BLaER1 treated with 17β-estradiol and CSF1 and Interleukin-3, amounts not matched to agents 10 nM and 100 nM (cell line): ENCODE results near the gene ERC1.
A peak's percentile ranks its signal among the peaks of the same experiment; 100 is the strongest.

ENCODE experiments used
- H3K27ac ChIP-seq, 11 experiments: shearing (Covaris generic); formaldehyde crosslinking; 2 replicates each; pipeline ENCODE4 v1.8.1; 2022
- H3K27me3 ChIP-seq, 11 experiments: shearing (Covaris generic); formaldehyde crosslinking; 2 replicates each; pipeline ENCODE4 v1.8.1; 2022
- H3K36me3 ChIP-seq, 11 experiments: shearing (Covaris generic); formaldehyde crosslinking; 2 replicates each; pipeline ENCODE4 v1.8.1; 2022
- H3K4me1 ChIP-seq, 10 experiments: shearing (Covaris generic); formaldehyde crosslinking; 2 replicates each; pipeline ENCODE4 v1.8.1; 2022
- H3K4me2 ChIP-seq, 11 experiments: shearing (Covaris generic); formaldehyde crosslinking; 2 replicates each; pipeline ENCODE4 v1.8.1; 2022
- H3K4me3 ChIP-seq, 10 experiments: shearing (Covaris generic); formaldehyde crosslinking; 2 replicates each; pipeline ENCODE4 v1.8.1; 2022
- H3K9ac ChIP-seq, 11 experiments: shearing (Covaris generic); formaldehyde crosslinking; 2 replicates each; pipeline ENCODE4 v1.8.1; 2022
- H3K9me3 ChIP-seq, 11 experiments: shearing (Covaris generic); formaldehyde crosslinking; replicated peaks in 1 of 11; 2 replicates each; pipeline ENCODE4 v1.8.1; 2022
- H4K20me1 ChIP-seq, 11 experiments: shearing (Covaris generic); formaldehyde crosslinking; 2 replicates each; pipeline ENCODE4 v1.8.1; 2022
- Cebpa-rat ChIP-seq, 11 experiments: shearing (Covaris generic); IDR thresholded peaks; 2 replicates each; pipeline ENCODE4 v1.8.1; 2022

The ERC1 gene

GRCh38 chr12:1291601-1292332 lies 300.7 kb downstream of the ERC1 start:
- H3K4me2 ChIP-seq = 0 out of 22 replicates have a peak overlapping the region, but pooled peaks of 1 of the 11 experiments have one; percentile 53
- no peak overlapping the region for H3K4me3 ChIP-seq
- H3K9ac ChIP-seq = no peak overlapping the region
- no peak for TF ChIP-seq Cebpa-rat (IDR thresholded peaks at IDR 0.05)
- no peaks in the 10 kb centered on the region for H3K9me3 ChIP-seq
- peaks cover 21 to 49% (median 38%) of the 10 kb centered on the region in 11 experiments for H3K36me3 ChIP-seq
- H3K27me3 ChIP-seq = no peaks in the 10 kb centered on the region
- no peaks in the 10 kb centered on the region for H4K20me1 ChIP-seq
- H3K4me1 ChIP-seq = peaks cover 10 to 26% (median 16%) of the 10 kb centered on the region in 10 experiments
- no peak overlapping the region for H3K27ac ChIP-seq

- Histone ChIP-seq H3K4me1 (peaks cover 10 to 26% (median 16%) of the 10 kb centered on the region in 10 experiments), H3K9me3 (peaks cover 0 to 7% (median 0%) of the 10 kb centered on the region in 11 experiments; a peak in 2 of 22 replicates), H3K36me3 (peaks cover 30 to 70% (median 57%) of the 10 kb centered on the region in 11 experiments)
These were observed 302.9 kb downstream of the ERC1 start for GRCh38 chr12:1293901-1294300.

GRCh38 chr12:1297206-1297605 lies 306.2 kb downstream of the ERC1 start:
- Histone ChIP-seq H3K36me3 (peaks cover 24 to 85% (median 56%) of the 10 kb centered on the region in 11 experiments), H4K20me1 (no peaks in the 10 kb centered on the region), H3K4me1 (peaks cover 0 to 5% (median 0%) of the 10 kb centered on the region in 10 experiments; a peak in 2 of 20 replicates), H3K4me2 (no peak overlapping the region), H3K27ac (no peak overlapping the region), H3K9me3 (peaks cover 0 to 12% (median 7%) of the 10 kb centered on the region in 11 experiments; a peak in 9 of 22 replicates), H3K9ac (no peak overlapping the region), H3K4me3 (no peak overlapping the region), H3K27me3 (no peaks in the 10 kb centered on the region)
- no peak for TF ChIP-seq Cebpa-rat (IDR thresholded peaks at IDR 0.05)

More at GRCh38 chr12:1293901-1294300, 302.9 kb downstream of the ERC1 start:
- no peak for TF ChIP-seq Cebpa-rat (IDR thresholded peaks at IDR 0.05)
- H3K9ac ChIP-seq = no peak overlapping the region
- H3K4me3 ChIP-seq = no peak overlapping the region
- no peaks in the 10 kb centered on the region for H3K27me3 ChIP-seq
- no peaks in the 10 kb centered on the region for H4K20me1 ChIP-seq
- H3K27ac ChIP-seq = no peak overlapping the region
- 0 out of 22 replicates have a peak overlapping the region, but pooled peaks of 1 of the 11 experiments have one; percentile 13 for H3K4me2 ChIP-seq

GRCh38 chr12:1297639-1298175 lies 306.7 kb downstream of the ERC1 start:
- Histone ChIP-seq H3K4me1 (peaks cover 0 to 5% (median 0%) of the 10 kb centered on the region in 10 experiments; a peak in 2 of 20 replicates), H3K9me3 (peaks cover 0 to 12% (median 7%) of the 10 kb centered on the region in 11 experiments; a peak in 9 of 22 replicates), H3K36me3 (peaks cover 24 to 80% (median 55%) of the 10 kb centered on the region in 11 experiments), H4K20me1 (no peaks in the 10 kb centered on the region), H3K9ac (no peak overlapping the region), H3K27ac (no peak overlapping the region), H3K4me3 (no peak overlapping the region), H3K4me2 (no peak overlapping the region), H3K27me3 (no peaks in the 10 kb centered on the region)
- TF ChIP-seq Cebpa-rat (IDR thresholded peaks at IDR 0.05) = no peak

- Histone ChIP-seq H4K20me1 (no peaks in the 10 kb centered on the region), H3K27ac (no peak overlapping the region), H3K9me3 (peaks cover 0 to 12% (median 7%) of the 10 kb centered on the region in 11 experiments; a peak in 9 of 22 replicates), H3K9ac (no peak overlapping the region), H3K4me3 (no peak overlapping the region), H3K27me3 (no peaks in the 10 kb centered on the region), H3K4me1 (peaks cover 6 to 22% (median 8%) of the 10 kb centered on the region in 10 experiments), H3K36me3 (peaks cover 24 to 63% (median 44%) of the 10 kb centered on the region in 11 experiments), H3K4me2 (no peak overlapping the region)
- TF ChIP-seq Cebpa-rat (IDR thresholded peaks at IDR 0.05) = no peak
These were observed 309.4 kb downstream of the ERC1 start for GRCh38 chr12:1300460-1300859.

GRCh38 chr12:1302201-1302870 lies 311.3 kb downstream of the ERC1 start:
- Histone ChIP-seq H3K9me3 (peaks cover 0 to 12% (median 7%) of the 10 kb centered on the region in 11 experiments; a peak in 9 of 22 replicates), H4K20me1 (no peaks in the 10 kb centered on the region), H3K27me3 (no peaks in the 10 kb centered on the region), H3K4me2 (no peak overlapping the region), H3K9ac (no peak overlapping the region), H3K27ac (no peak overlapping the region), H3K36me3 (peaks cover 17 to 45% (median 34%) of the 10 kb centered on the region in 11 experiments), H3K4me1 (peaks cover 10 to 40% (median 23%) of the 10 kb centered on the region in 10 experiments), H3K4me3 (no peak overlapping the region)
- TF ChIP-seq Cebpa-rat (IDR thresholded peaks at IDR 0.05) = no peak

GRCh38 chr12:1305063-1305434 lies 314.0 kb downstream of the ERC1 start:
- Histone ChIP-seq H3K9me3 (peaks cover 0 to 3% (median under 1%) of the 10 kb centered on the region in 11 experiments; a peak in 6 of 22 replicates), H3K4me3 (peak overlapping the region in 1 of 10 experiments; percentile 42; a peak in 2 of 20 replicates), H3K4me2 (peak overlapping the region; percentile 10 to 86 (median 69); a peak in 20 of 22 replicates), H3K36me3 (peaks cover 2 to 26% (median 11%) of the 10 kb centered on the region in 11 experiments; a peak in 18 of 22 replicates), H4K20me1 (no peaks in the 10 kb centered on the region), H3K9ac (peak overlapping the region in 4 of 11 experiments; percentile 42 to 54 (median 51); a peak in 3 of 22 replicates), H3K4me1 (peaks cover 10 to 55% (median 26%) of the 10 kb centered on the region in 10 experiments), H3K27me3 (no peaks in the 10 kb centered on the region), H3K27ac (peak overlapping the region in 10 of 11 experiments; percentile 9 to 77 (median 50); a peak in 17 of 22 replicates)
- TF ChIP-seq Cebpa-rat (IDR thresholded peaks at IDR 0.05) = no peak

- Histone ChIP-seq H3K4me2 (peak overlapping the region; percentile 10 to 86 (median 69); a peak in 21 of 22 replicates), H3K27ac (peak overlapping the region in 9 of 11 experiments; percentile 29 to 77 (median 51); a peak in 15 of 22 replicates), H3K9ac (peak overlapping the region in 6 of 11 experiments; percentile 19 to 54 (median 45); a peak in 8 of 22 replicates), H4K20me1 (no peaks in the 10 kb centered on the region), H3K4me1 (peaks cover 10 to 55% (median 26%) of the 10 kb centered on the region in 10 experiments), H3K27me3 (no peaks in the 10 kb centered on the region), H3K9me3 (no peaks in the 10 kb centered on the region), H3K4me3 (peak overlapping the region in 2 of 10 experiments; percentile 2 to 42; a peak in 2 of 20 replicates), H3K36me3 (peaks cover 4 to 28% (median 9%) of the 10 kb centered on the region in 11 experiments; a peak in 12 of 22 replicates)
- no peak for TF ChIP-seq Cebpa-rat (IDR thresholded peaks at IDR 0.05)
These were observed 314.9 kb downstream of the ERC1 start for GRCh38 chr12:1305791-1306500.
